Thoracic aorta (tissue), 2 donors: ENCODE results near the gene SPINK14. TPM values are rescaled to one million over a fixed set of nuclear protein-coding genes. Genes with fewer than 3 reads are reported as not detected.

ENCODE experiments used
- ATAC-seq: fragments of 150-250 bp; one replicate; pipeline ENCODE4 v1.8.0; 2017; ENCODE audit warnings: low read depth; ENCODE audit not compliant: insufficient number of reproducible peaks, low FRiP score
- DNase-seq: peaks from one replicate; pipeline ENCODE4 v3.0.0-alpha.2; 2020; ENCODE audit warnings: low spot score
- H3K27ac ChIP-seq, 2 donors: fragments of 200-600 bp; sonication (generic); 1 replicate in 1 of 2; 2 replicates in 1 of 2; pipeline ENCODE4 v1.5.1; 2016; ENCODE audit warnings: mild to moderate bottlenecking in 2 of 2, moderate library complexity in 2 of 2
- H3K27me3 ChIP-seq: fragments of 200-600 bp; sonication (generic); replicated peaks from 2 replicates; pipeline ENCODE4 v1.6.0; 2016; ENCODE audit warnings: mild to moderate bottlenecking; ENCODE audit not compliant: insufficient read depth
- H3K36me3 ChIP-seq: fragments of 200-600 bp; sonication (generic); one replicate; pipeline ENCODE4 v1.5.1; 2016
- H3K4me1 ChIP-seq, 2 donors: fragments of 200-600 bp; sonication (generic); 1 replicate in 1 of 2; 2 replicates in 1 of 2; pipeline versions ENCODE4 v1.5.1 to v1.6.0; 2016; ENCODE audit warnings: low read depth in 2 of 2, mild to moderate bottlenecking in 1 of 2; ENCODE audit not compliant: control insufficient read depth in 1 of 2
- H3K4me3 ChIP-seq: fragments of 200-600 bp; sonication (generic); 2 replicates; pipeline ENCODE4 v1.5.1; 2016; ENCODE audit warnings: mild to moderate bottlenecking
- H3K9me3 ChIP-seq: fragments of 200-600 bp; sonication (generic); 2 replicates; pipeline ENCODE4 v1.5.1; 2016
- total RNA-seq, 2 donors: library from RNA; depleted of rRNA; stranded (reverse); fragments of >200 nt; gene quantifications; one replicate each; pipeline versions ENCODE4 v1.1.0 to v1.2.3, GENCODE V29; 2016
- TF ChIP-seq, protein P1 (sequence below): fragments of 200-600 bp; sonication (generic); IDR thresholded peaks from one replicate; pipeline ENCODE4 v1.5.1; 2019; ENCODE audit warnings: antibody characterized with exemption

The SPINK14 gene
- total RNA-seq, 2 donors from 2014 or later, result not detected

DNA sequence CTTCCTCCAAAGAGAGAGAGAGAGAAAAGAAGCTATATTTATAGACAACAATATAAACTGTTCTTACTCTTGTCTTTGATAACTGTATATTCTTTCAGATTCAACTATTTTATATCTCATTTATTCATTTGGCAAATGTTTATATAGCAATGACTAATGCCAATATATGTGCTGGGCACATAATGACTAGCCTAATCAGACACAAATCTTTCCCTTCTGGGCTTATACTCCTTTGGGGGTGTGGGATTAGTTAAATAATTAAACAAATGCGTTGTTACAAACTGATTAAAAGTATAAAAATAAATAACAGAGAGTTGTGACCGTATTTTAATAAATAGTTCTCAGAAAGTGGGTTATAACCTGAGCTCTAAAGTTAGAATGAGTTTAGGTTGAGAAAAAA, 4.0 kb downstream of the SPINK14 start:
- ATAC-seq (no peak), DNase-seq (no peak)
- Histone ChIP-seq H3K4me3 (no peak overlapping the region), H3K27me3 (no peaks in the 10 kb centered on the region), H3K9me3 (no peaks in the 10 kb centered on the region), H3K36me3 (no peaks in the 10 kb centered on the region), H3K4me1 (no peaks in the 10 kb centered on the region), H3K27ac (no peak overlapping the region)
- TF ChIP-seq, protein P1, sequence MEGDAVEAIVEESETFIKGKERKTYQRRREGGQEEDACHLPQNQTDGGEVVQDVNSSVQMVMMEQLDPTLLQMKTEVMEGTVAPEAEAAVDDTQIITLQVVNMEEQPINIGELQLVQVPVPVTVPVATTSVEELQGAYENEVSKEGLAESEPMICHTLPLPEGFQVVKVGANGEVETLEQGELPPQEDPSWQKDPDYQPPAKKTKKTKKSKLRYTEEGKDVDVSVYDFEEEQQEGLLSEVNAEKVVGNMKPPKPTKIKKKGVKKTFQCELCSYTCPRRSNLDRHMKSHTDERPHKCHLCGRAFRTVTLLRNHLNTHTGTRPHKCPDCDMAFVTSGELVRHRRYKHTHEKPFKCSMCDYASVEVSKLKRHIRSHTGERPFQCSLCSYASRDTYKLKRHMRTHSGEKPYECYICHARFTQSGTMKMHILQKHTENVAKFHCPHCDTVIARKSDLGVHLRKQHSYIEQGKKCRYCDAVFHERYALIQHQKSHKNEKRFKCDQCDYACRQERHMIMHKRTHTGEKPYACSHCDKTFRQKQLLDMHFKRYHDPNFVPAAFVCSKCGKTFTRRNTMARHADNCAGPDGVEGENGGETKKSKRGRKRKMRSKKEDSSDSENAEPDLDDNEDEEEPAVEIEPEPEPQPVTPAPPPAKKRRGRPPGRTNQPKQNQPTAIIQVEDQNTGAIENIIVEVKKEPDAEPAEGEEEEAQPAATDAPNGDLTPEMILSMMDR, result no peak

DNA sequence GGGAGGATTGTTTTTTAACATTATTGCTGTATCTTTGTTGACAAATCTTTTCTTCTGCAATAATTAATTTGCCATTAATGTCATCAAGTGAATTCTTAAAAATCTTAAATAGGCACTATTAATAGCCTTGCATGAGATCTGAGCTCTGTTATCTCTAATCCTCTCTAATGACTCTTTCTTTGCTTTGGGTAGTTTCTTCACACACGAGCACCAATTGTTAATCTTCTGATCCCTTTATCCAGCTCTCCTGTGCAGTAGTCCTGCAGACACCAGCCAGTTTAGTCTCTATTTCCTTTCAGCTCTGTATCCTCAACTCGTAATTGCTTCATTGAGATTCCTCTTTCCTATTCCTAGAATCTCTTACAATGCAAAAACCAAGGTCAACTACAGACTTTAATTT, 8.1 kb downstream of the SPINK14 start:
- H3K27ac ChIP-seq, result no peak overlapping the region
- H3K36me3 ChIP-seq, result no peaks in the 10 kb centered on the region
- DNase-seq (no peak), ATAC-seq (no peak)
- H3K27me3 ChIP-seq, result no peaks in the 10 kb centered on the region
- TF ChIP-seq, protein P1, result no peak
- H3K4me3 ChIP-seq, result no peak overlapping the region
- no peaks in the 10 kb centered on the region for H3K4me1 ChIP-seq
- H3K9me3 ChIP-seq, result no peaks in the 10 kb centered on the region

DNA sequence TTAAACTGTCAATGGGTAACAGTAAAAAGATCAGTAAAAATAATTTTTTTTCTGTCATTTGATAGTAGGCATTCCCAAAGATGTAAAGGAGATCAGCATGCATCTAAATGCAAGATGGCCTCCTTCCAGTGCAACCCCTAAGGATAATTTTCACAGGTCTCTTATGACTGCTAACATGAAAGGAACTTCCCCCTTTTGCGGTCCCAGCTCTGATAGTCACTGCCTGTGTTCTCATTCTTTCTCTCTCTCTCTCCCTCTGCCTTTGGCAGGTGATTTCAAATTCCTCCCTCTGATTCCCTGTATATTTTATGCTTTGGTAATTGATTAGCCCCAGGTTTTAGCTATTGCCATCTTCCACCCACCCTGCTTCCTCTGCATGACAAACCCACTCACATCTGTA, 8.9 kb downstream of the SPINK14 start:
- no peaks in the 10 kb centered on the region for H3K4me1 ChIP-seq
- no peaks in the 10 kb centered on the region for H3K9me3 ChIP-seq
- no peak for DNase-seq
- H3K36me3 ChIP-seq, result no peaks in the 10 kb centered on the region
- H3K27ac ChIP-seq, result no peak overlapping the region
- TF ChIP-seq, protein P1, result no peak
- ATAC-seq, result no peak
- H3K27me3 ChIP-seq, result no peaks in the 10 kb centered on the region
- no peak overlapping the region for H3K4me3 ChIP-seq

- no peak for DNase-seq
- no peak for ATAC-seq
- no peak overlapping the region for H3K27ac ChIP-seq
- H3K4me3 ChIP-seq, result no peak overlapping the region
- no peaks in the 10 kb centered on the region for H3K36me3 ChIP-seq
- no peaks in the 10 kb centered on the region for H3K27me3 ChIP-seq
- TF ChIP-seq, protein P1, result peak; percentile 33
- no peaks in the 10 kb centered on the region for H3K4me1 ChIP-seq
- H3K9me3 ChIP-seq, result no peaks in the 10 kb centered on the region
Observed at GRCh38 chr5:148179234-148179824, 11.0 kb downstream of the SPINK14 start.

GRCh38 chr5:148186248-148187003, 18.1 kb downstream of the SPINK14 start:
- no peak overlapping the region for H3K4me3 ChIP-seq
- no peak overlapping the region for H3K27ac ChIP-seq
- H3K4me1 ChIP-seq, result no peaks in the 10 kb centered on the region
- TF ChIP-seq, protein P1, result no peak
- no peaks in the 10 kb centered on the region for H3K9me3 ChIP-seq
- ATAC-seq (no peak), DNase-seq (no peak)
- no peaks in the 10 kb centered on the region for H3K36me3 ChIP-seq
- H3K27me3 ChIP-seq, result no peaks in the 10 kb centered on the region
